Left forelimb (tissue), 1 donor: Measurements from ENCODE around the gene PLA2G4C.

Experiments
- DNase-seq: peaks from one replicate; pipeline ENCODE4 v3.0.0-alpha.2; 2018; ENCODE audit warnings: low spot score

Gene PLA2G4C

DNA sequence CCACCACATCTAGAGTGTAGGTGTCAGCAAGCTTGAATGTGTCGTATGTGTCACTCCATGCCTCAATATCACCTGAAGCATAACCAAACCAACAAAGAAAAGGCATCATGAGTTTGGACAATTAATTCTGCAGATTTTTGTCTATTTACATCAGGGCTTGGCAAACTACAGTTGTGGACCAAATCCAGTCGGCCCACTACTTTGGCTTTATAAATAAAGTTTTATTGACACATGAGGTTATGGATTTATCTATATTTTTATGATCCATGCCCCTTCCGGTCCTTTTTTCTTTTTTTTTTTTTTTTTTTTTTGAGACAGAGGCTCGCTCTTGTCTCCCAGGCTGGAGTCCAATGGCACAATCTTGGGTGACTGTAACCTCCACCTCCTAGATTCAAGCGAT lies 57.5 kb downstream of the PLA2G4C start:
- no peak for DNase-seq

DNA sequence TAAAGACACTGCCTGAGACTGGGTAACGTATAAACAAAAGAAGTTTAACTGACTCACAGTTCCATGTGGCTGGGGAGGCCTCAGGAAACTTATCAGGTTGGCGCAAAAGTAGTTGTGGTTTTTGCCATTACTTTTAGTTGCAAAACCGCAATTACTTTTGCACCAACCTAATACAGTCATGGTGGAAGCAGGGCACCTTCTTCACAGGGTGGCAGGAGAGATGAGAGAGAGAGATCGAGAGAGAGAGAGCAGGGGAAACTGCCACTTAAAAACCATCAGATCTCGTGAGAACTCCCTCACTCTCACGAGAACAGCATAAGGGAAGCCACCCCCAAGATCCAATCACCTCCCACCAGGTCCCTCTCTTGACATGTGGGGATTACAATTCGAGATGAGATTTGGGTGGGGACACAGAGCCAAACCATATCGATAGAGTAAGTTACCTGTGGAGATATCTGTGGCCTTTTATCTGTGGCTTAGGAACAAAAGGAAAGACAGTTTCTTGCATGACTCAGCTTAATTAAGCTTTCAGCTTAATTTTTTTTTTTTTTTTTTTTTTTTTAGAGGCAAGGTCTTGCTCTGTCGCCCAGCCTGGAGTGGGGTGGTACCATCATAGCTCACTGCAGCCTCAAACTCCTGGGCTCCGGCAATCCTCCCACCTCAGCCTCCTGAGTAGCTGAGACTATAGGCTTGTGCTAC lies 59.1 kb downstream of the PLA2G4C start:
- no peak for DNase-seq

DNA sequence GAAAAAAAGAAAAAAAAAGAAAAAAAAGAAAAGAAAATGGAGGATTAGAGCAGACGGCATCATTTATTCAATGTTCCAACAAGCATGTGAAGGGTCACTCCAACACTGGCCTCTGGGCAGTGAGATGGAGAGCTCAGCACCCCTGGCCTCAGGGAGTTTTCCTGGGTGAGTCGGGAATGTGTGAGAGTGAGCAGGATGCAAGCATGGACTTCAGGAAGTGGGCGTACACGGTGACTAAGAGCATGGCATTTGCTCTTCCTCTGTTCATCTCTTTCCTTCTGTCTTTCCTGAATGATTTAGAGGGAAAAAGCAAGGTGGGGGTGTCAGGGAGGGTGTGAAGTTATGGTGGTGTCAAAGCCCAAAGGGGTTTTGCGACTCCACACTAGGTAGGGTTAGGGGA lies 66.1 kb downstream of the PLA2G4C start:
- no peak for DNase-seq

GRCh38 chr19:48043675-48044258 lies 66.8 kb downstream of the PLA2G4C start, which contains the start of gene CABP5:
Gene CABP5, minus strand, starts transcription at chr19:48044079. Its CDS starts 157 bp downstream, at chr19:48043922.
- no peak for DNase-seq

DNA sequence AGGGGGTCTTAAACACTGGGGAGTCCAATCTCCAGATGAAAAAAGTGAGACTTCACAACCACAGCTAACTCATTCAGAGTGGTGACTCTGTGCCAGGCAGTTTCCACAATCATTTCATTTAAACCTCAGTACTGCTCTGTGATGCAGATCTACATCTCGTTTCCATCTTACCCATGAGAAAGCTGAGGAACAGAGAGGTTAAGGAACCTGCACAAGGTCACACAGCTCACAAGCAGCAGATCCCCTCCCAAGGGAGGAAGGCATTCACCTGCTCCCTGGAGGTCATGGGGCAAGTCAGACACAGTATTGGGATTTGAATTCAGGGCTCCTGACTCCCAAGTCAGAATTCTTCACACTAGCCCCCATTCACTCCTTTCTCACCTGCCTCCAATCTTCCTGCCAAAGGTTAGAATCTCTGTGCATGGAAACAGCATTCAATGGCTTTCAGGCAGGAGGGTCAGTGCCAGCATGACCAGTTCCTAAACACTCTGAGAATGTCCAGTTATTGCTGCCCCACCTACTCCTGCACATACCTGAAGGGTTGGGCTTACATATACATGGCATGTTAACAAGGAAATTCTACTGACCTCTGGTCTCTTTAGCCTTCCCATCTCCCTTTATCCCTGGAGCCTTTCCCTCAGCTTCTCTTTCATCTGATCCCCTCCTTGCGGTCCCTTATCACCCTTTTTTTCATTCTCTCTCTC lies 68.6 kb downstream of the PLA2G4C start:
- DNase-seq, result no peak

GRCh38 chr19:48036765-48037164 lies 73.9 kb downstream of the PLA2G4C start:
- DNase-seq, result no peak

DNA sequence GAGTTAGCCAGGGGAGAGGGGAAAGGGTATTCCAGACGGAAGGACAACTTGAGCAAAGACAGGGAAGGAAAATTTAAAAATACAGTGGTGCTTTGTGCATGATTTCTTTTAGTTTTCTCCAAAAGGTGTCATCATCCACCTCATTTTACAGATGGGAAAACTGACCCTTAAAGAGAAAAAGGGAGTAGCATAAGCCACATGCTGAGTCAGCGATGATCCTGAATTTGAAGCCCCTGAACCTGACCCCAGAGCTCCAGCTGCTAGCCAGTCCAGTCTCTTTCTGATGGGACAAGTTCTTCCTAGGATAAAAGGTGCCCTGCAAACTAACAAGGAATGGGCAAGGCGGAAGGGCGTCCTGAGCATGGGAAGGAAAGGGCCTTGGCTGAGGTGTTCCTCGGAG lies 77.0 kb downstream of the PLA2G4C start:
- no peak for DNase-seq

GRCh38 chr19:48030073-48030472 lies 80.5 kb downstream of the PLA2G4C start:
- DNase-seq, result no peak

DNA sequence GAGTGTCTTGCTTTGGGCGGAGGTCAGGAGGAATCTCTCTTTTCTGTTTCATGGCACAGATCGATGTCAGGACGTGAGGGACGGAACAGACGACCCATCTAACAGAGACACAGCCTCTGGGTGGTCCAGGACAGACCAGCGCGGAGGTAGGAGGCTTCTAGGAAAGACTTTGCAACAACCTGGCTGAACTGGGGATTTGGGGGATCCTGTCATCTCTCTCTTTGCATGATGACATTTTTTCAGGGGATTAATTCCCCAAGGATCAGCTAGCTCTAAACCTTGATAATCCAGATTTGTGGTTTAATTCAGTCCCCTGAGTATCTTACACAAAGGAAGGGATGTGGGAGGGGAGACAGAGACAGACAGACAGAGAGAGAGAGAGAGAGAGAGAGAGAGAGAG lies 81.2 kb downstream of the PLA2G4C start:
- DNase-seq, result no peak

- no peak for DNase-seq
These were observed 85.1 kb downstream of the PLA2G4C start for GRCh38 chr19:48025480-48025879.

DNA sequence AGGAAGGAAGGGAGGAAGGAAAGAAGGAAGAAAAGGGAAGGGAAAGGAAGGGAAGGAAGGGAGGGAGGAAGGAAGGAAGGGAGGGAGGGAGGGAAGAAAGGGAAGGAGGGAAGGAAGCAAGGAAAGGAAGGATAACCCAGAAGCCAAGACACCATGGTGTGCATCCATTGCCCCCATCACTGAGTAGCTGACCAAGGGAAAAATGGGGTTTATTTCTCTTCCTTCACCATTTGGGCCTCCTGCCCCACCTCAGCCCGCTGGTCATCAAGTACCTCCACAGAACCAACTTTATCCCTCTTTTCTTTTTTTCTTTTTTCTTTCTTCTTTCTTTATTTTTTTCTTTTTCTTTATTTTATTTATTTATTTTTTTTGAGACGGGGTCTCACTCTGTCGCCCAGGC lies 87.1 kb downstream of the PLA2G4C start:
- no peak for DNase-seq

- DNase-seq, result no peak
These were observed 87.6 kb downstream of the PLA2G4C start for GRCh38 chr19:48023011-48023410.

DNA sequence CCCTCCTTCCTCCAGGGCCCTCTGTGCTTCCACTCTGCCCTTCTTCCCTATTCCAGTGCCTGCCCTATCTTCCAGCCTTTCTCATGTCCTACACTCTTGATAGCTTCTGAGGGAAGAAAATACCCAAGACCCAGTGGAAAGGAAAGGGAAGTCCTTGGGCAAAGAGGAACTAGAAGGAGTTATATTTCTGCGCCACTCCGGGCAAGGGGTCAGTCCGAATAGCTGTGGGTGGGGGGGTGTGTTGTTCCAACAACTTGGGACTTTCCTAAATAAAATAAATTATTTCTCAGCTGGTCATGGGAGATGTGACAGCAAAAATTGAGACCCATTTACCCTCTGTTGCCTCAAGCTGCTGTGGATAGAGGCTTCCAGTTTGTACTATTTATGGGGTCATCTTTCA lies 89.9 kb downstream of the PLA2G4C start:
- DNase-seq, result no peak

- DNase-seq, result no peak
These were observed 99.5 kb downstream of the PLA2G4C start for GRCh38 chr19:48010932-48011758.

DNA sequence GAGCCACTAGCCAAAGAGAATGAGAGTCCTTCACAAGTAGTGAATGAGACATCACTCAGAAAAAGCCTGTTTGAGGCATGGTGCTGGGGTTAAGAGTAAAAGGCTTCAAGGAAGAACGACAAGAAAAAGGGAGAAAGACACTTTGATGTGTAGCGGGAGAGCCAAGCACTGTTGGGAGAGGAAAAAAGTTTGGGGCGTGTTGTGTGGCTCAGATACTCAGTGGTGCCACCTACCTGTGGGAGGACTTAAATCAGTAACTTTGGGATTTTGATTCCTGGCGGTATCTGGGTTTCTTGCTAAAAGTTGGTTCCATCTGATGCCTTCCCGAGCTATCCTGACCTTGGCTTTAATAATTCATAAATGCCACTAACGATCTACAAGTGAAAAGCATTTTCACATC lies 103.9 kb downstream of the PLA2G4C start:
- no peak for DNase-seq

DNA sequence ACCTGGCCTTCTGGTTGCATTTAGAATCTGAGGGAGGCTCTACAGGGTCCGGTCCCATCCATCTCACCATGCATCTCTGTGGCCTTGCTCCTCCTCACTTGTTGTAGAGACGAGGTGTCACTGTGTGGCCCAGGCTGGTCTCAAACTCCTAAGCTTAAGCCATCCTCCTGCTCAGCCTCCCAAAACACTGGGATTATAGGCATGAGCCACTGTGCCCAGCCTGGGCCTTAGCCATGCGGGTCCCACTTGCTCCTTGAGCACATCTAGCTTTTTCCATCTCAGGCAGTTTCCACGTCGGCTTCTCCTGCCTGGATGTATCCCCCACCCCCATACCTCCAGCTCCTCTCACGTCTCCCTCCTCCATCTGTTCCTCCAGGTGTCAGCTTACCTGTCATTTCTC lies 106.4 kb downstream of the PLA2G4C start:
- DNase-seq, result no peak

- no peak for DNase-seq
These were observed 109.8 kb downstream of the PLA2G4C start for GRCh38 chr19:48000846-48001245.

DNA sequence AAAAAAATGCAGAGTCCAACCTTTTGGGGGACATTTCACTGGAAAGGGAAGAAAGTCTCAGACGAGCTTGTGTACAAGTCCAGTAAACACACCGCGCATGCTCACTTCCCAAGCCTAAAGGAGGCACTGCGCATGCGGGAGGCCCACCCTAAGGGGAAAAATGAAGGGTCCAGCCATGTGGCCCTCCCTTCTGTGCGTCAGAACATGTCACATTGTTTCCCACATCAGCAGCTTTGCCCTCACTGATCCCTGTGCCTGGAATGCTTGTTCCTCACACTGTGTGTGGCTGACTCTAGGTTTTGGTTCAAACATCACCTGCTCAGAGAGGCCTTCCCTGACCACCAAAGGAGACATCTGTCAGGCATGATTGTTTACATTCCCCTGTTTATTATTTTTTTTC lies 111.8 kb downstream of the PLA2G4C start:
- no peak for DNase-seq
